T47D (cell line): ENCODE measurements around the gene KRCC1.

Experiments
- DNase-seq, 2 experiments: peaks; one replicate each; pipeline versions ENCODE4 v3.0.0 to v3.0.0-alpha.2; 2011 to 2012; ENCODE audit warnings: low read depth in 1 of 2, low spot score in 1 of 2
- JUND ChIP-seq: IDR thresholded peaks from 2 replicates; pipeline ENCODE4 v1.6.1; 2012; ENCODE audit warnings: low read depth
- in situ Hi-C: cut with HindIII; loops from 2 replicates; pipeline ENCODE4 v1.10.0; 2016; ENCODE audit warnings: low sequenced_read_pairs, low pct_unique_long_range_greater_than_20kb

The KRCC1 gene

DNA sequence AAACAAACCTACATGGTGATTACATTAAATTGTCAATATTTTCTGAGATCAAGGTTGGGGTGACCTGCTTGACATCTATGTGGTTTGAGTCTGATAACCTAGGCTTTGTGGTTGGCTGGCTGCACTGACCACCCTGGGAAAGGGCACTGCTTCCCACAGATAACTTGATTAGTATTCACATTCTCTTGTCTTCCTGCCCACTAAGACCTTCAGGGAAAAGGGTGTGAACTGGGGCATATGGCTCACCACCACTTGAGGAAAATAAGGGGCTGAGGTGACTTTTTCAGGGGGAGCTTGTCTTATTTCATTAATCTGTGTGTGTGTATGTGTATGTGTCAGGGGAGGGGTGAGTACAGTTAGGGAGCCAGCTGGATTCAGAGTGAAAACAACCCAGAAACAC is 13.5 kb upstream of the KRCC1 start:
- TF ChIP-seq JUND: no peak
- in situ Hi-C loops: no loop called here

DNA sequence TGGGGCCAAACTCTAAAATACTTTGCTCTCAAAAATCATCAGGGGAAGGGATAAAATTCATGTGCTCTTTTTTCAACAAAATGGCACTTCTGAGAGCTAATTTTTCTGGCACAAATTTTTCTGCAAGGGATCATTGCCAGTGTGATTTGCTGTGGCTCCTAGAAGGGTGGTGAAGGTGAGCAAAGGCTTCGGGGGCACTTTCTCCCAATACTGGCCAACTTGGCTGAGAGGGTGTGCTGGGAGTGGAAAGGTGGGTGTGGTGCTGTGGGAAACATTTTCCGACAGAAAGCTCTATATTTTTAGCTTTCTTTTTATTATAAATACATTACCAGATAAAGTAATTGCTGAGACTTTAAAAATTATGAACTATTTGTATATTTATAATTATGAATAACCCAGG is 12.5 kb upstream of the KRCC1 start:
- no peak for DNase-seq
- no peak for TF ChIP-seq JUND
- in situ Hi-C loops: no loop called here

More for the DNA sequence above, 13.5 kb upstream of the KRCC1 start:
- no peak for DNase-seq

DNA sequence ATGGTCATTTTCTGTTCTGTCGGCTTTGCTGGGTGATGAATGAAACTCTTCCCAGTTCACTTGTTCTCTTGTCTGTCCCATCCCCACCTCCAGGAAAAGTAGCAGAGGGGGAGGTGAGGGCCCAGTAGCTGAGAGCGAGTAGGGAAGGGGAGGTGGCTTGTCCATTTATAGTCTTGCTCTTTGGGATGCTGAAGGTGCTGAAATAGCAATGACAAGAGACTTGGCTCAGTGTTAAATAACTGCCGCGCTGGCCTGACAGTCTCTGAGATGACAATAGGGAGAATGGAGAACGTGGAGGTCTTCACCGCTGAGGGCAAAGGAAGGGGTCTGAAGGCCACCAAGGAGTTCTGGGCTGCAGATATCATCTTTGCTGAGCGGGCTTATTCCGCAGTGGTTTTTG is 12.0 kb upstream of the KRCC1 start, which contains the start of gene SMYD1:
Gene SMYD1, plus strand, starts transcription at position 228 of the 400 bp plus-strand sequence. Its CDS starts 40 bp downstream, at position 268.
- TF ChIP-seq JUND: no peak
- in situ Hi-C loops: no loop called here
- no peak for DNase-seq

DNA sequence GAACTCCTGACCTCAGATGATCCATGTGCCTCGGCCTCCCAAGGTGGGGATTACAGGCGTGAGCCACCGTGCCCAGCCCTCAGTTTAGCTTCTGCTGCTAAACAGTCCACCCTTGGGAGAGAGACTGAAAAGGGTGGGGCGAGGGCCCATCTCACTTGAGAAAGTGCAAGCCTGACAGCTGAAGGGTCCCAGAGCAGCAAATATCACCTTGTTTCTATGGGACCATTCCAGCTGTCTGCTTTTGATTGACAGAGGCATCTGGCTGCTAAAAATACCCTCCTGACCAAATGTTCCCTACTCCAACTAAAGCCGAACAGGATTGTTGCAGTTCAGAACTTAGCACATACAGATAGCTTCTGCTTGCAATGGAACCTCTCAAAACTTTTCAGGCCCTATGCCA is 11.6 kb upstream of the KRCC1 start:
- no peak for DNase-seq
- TF ChIP-seq JUND: no peak
- in situ Hi-C loops: no loop called here

DNA sequence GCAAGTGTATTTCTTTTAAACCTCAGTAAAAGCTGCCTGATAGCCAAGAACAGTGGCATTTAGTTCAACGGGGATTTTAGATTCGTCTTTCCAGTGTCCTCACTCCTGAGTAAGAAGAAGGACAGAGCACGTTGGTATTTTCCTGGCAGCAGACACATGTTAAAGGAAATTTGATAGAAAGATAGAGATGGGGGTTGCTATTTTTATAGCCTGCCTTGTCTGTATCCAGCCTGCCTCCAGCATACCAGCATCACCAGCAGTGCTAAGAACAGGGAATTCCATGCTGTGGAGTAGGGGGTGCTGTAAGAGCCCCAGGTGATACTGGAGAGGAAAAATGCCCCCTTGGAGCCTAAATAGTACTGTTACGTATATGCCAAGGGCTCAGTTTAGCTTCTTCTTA is 11.0 kb upstream of the KRCC1 start:
- TF ChIP-seq JUND: no peak
- no peak for DNase-seq
- in situ Hi-C loops: no loop called here

DNA sequence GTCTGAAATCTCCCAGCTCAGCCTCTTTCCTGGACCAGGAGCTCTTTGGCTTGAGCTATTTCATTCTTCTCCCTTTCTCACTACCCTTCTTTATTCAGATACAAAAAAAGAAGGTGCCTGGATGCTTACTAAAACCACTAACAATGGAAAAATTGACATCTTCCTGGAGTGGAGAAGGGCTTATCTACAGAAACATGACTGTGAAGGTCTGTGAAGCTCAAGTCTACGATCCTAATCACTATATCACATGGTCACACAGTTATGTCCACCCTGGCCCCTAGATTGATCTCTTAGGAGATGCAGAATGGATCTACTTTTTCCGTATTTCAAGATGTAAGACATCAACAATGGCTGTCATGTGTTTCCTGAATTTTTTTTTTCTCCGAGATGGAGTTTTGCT is 5.7 kb upstream of the KRCC1 start:
- no peak for DNase-seq
- in situ Hi-C loops: no loop called here
- no peak for TF ChIP-seq JUND

DNA sequence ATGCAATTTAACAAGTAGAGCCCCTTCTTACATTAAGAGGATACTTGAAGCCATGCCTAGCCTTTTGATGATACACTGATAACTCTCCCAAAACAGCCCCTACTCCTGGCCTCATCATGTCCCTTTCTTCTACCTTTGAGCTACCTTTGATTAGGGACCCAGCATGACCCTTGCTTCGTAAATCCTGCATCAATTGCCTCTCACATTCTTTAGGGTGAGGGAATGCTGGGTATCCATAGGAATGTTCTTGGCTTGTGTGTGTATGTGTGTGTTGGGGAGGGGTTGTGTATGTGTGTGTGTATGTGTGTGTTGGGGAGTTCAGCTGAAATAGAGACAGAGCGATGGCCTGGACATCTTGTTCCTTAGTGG is 5.3 kb upstream of the KRCC1 start:
- no peak for DNase-seq
- no peak for TF ChIP-seq JUND
- in situ Hi-C loops: no loop called here

DNA sequence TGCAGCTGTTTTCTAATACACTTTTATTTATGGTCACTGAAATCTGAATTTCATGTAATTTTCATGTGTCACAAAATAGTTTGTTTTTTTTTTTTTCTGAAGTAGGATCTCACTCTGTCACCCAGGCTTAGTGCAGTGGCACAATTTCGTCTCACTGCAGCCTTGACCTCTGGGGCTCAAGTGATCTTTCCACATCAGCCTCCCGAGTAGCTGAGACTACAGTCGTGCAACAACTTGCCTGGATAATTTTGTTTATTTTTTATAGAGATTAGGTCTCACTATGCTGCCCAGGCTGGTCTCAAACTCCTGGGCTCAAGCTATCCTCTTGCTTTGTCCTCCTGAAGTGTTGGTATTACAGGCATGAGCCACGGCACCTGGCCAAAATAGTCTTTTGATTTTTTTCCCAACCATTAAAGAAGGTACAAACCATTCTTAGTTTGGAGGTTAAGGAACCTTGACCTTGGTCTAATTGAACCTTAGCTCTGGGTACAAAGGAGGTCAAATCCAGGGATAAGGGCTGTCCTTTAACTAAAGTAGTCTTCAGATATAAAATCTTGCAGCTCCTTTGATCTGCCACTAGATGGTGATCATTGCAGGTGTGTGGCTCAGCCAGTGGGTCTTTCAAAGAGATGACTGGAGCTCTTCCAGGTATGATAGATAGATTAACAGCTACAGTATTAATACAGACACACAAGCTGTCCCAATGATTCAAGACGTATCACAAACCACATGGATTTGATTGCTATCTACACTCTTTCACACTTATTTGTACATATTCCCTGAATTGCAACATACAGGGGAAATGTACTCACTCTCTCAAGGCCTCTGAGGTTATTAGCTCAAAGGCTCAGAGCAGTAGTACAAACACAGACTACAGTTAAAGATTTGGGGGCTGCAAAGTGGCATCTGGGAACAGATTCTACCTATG is 4.7 kb upstream of the KRCC1 start:
- peak; percentile 51 to 56 for DNase-seq
- no peak for TF ChIP-seq JUND
- in situ Hi-C loops: no loop called here

DNA sequence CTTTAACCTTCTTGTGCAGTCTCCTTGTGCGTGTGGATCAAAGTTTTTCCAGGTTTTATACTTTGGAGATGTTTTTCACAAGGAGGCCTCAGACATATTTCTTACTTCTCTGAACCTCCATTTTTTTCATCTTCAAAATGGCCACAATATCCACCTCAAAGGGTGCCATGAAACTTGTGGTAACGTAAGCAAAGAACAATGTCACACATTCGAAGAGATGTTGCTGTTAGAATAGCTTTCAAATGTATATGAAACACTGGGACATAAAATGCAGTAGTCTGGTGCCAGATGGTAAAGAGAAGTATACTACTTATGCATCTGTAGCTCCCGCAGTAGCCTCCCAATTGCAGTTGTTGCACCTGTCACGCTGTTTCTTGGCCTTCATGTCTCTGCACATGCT is 2.6 kb upstream of the KRCC1 start:
- DNase-seq: no peak
- in situ Hi-C loops: no loop called here

DNA sequence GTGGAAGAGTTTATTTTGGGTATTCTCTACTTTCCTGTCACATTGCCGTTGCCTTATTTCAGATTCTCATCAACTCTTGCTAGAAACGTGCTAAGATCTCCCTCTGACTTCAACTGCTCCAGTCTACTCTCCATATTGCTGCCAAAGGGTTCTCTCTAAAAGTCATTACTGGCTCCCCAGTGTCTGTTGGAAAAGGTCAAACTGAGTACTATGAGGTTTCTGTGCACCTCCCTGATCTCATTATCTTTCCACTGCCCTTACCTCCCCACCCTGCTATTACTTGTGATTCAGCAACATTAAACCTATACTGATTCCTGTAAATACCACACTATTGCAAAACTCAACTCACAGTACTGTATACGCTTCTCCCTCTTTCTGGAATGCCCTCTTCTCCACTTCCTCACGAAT is 1.9 kb upstream of the KRCC1 start:
- in situ Hi-C loops: no loop called here
- no peak for TF ChIP-seq JUND
- DNase-seq: no peak

More for the DNA sequence above, 2.6 kb upstream of the KRCC1 start:
- no peak for TF ChIP-seq JUND

DNA sequence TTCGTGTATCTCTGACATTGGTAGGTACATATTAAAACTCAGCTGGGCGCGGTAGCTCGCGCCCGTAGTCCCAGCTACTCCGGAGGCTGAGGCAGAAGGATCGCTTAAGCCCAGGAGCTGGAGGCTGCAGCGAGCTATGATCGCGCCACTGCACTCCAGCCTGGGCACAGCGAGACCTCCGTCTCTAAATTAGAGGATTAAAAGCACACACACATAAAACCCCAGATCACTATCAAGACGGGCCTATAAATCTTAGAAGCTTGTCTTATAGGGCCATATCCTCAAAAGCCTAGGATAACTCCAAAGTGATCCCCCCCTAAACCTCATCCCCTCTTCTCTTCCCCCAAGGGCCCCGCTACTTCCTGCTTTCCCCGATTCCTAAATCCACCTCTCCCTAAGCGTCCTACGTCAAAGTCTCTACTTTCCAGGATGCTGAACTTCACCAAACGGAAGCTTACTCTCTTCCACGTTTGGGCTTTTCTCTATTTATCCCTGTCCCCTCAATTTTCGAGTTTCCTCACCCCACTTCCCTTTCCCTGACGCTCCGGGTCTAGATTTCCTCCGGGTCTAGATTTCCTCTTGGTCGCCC is 707 bp downstream of the KRCC1 start:
- in situ Hi-C loops: no loop called here
- peak; percentile 7 to 17 for DNase-seq
- TF ChIP-seq JUND: no peak

DNA sequence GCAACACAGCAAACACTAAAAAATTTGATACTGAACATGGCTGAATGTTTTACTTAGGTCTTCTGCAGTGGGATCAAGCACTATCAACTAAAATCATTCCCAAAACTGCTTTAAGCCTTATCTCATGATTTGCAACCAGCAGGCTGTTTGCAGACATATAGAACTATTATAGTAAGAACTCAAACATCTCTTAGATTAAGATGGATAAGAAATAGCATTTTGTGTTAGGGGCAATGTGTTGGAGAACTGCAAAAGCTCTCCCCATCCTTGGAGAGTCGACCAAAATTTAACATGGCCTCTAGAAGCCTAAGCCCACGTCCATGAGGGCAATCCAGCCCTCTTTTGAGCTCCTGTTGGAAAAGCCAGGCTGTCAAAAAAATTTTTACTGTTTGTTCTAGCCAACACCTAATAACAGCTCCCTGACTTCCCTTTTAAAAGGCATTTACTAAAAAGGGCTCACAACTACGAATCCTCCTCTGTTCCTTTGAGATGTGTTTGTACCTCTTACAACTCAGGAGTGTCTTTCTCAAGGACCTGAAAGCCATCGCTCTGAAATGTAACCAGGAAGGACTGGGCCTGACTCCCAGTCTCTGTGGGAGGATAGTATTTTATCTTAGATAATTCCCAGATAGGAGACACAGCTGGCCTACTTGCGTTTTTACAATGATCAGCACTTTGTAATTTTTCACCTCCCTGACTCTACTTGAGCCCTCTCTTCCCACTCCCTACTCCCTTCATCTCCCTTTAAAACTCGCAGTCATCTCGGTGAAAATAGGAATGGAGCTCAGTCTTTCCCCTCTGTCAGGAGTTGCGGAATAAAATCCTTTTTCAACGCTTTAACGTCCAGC is 1.4 kb downstream of the KRCC1 start:
- TF ChIP-seq JUND: no peak
- in situ Hi-C loops: no loop called here
- DNase-seq: no peak
